Endodermal cell (in vitro differentiated cells): ENCODE data around the gene CNDP1. TPM values are rescaled to one million over a fixed set of nuclear protein-coding genes. Genes with fewer than 3 reads are reported as not detected.

Experiments used
- DNase-seq: peaks from one replicate; pipeline ENCODE4 v3.0.0-alpha.2; 2017
- H3K27ac ChIP-seq: 2 replicates; pipeline ENCODE4 v1.5.1; 2013; ENCODE audit warnings: mild to moderate bottlenecking, low read depth, low read length, moderate library complexity
- H3K27me3 ChIP-seq: 2 replicates; pipeline ENCODE4 v1.6.1; 2013; ENCODE audit warnings: mild to moderate bottlenecking, low read length, moderate library complexity; ENCODE audit not compliant: insufficient read depth, control insufficient read depth, poor library complexity, severe bottlenecking
- H3K36me3 ChIP-seq: 2 replicates; pipeline ENCODE4 v1.7.0; 2013; ENCODE audit warnings: mild to moderate bottlenecking, low read length, moderate library complexity; ENCODE audit not compliant: control insufficient read depth, insufficient read depth
- H3K4me1 ChIP-seq: one replicate; pipeline ENCODE4 v1.7.0; 2013; ENCODE audit warnings: low read length; ENCODE audit not compliant: control insufficient read depth, insufficient read depth
- H3K4me3 ChIP-seq: 2 replicates; pipeline ENCODE4 v1.5.1; 2013; ENCODE audit warnings: mild to moderate bottlenecking, low read length, moderate library complexity
- H3K9ac ChIP-seq: 2 replicates; pipeline ENCODE4 v1.6.1; 2013; ENCODE audit warnings: mild to moderate bottlenecking, low read length, moderate library complexity; ENCODE audit not compliant: poor library complexity, severe bottlenecking; ENCODE audit errors: extremely low read depth
- H3K9me3 ChIP-seq: 2 replicates; pipeline ENCODE4 v1.6.1; 2013; ENCODE audit warnings: mild to moderate bottlenecking, low read length, moderate library complexity; ENCODE audit not compliant: control insufficient read depth
- H3K27ac Mint-ChIP-seq: 2 replicates; pipeline ENCODE4 v1.8.0; 2020; ENCODE audit warnings: mixed read lengths
- H3K27me3 Mint-ChIP-seq: 2 replicates; pipeline ENCODE4 v1.8.0; 2021; ENCODE audit warnings: mild to moderate bottlenecking, mixed read lengths; ENCODE audit not compliant: insufficient read depth
- H3K36me3 Mint-ChIP-seq: 2 replicates; pipeline ENCODE4 v1.8.0; 2020; ENCODE audit warnings: low read depth, mixed read lengths
- H3K4me1 Mint-ChIP-seq: 2 replicates; pipeline ENCODE4 v1.8.0; 2020; ENCODE audit warnings: mixed read lengths
- H3K4me3 Mint-ChIP-seq: 2 replicates; pipeline ENCODE4 v1.8.0; 2020; ENCODE audit warnings: mild to moderate bottlenecking, moderate library complexity, mixed read lengths
- H3K9me3 Mint-ChIP-seq: 2 replicates; pipeline ENCODE4 v1.8.0; 2020; ENCODE audit warnings: mild to moderate bottlenecking, mixed read lengths
- WGBS, 2 experiments: methylation state at CpG; one replicate each; pipeline versions ENCODE4 v1.1.5 to v1.1.7; 2013; ENCODE audit warnings: missing lambda C conversion rate in 2 of 2, mixed read lengths in 1 of 2; ENCODE audit not compliant: insufficient coverage in 1 of 2, insufficient read length in 1 of 2; 5-methylcytosine and 5-hydroxymethylcytosine counted together
- total RNA-seq, 2 donors: library from RNA; stranded (reverse); fragmentation: NEBNext Ultra II Directional in 1 of 2; extraction: Animal tissue kit (Norgen Biotek cat#: 25700) in 1 of 2; gene quantifications; 2 replicates in 1 of 2; 3 replicates in 1 of 2; pipeline ENCODE4 v1.2.1, GENCODE V29; 2021
- TF ChIP-seq, protein P1 (sequence below): fragments of 200-600 bp; sonication (generic); conservative IDR thresholded peaks from 2 replicates; pipeline ENCODE4 v1.5.0; 2021; ENCODE audit warnings: antibody characterized with exemption, mild to moderate bottlenecking

The CNDP1 gene
- total RNA-seq, 2 donors from 2014 or later: 0.51 TPM; not detected in 1

DNA sequence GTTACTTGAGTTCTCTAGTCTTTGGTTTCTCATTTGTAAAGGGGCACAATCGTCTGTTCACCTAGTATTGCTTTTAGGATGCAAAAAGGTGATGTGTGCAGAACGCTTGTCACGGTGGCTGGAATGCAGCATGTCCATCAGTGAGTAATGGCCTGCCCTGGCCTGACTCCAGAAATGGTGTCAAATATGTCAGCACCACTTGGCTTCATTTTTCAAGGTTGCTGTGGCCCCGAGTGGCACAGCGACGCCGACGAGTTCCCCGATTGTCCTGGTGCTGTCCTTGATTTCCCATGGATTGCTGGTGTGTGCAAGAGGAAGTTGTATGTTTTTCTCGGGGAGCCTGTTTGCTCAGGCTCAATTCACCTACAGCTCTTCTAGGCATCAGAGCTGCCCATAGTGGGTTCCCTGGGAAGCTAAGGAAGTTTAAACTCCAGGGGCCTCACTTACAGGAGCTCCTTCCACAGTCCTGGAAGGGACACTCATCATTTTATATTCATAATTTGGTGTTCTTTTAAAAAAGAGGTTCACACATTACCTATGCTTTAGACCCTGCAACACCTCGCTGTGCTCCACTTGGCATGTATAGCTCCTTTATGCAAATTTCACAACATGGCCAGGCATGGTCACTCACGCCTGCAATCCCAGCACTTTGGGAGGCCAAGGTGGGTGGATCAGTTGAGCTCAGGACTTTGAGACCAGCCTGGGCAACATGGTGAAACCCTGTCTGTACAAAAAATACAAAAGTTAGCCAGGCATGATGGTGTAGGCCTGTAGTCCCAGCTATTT is 37.8 kb downstream of the CNDP1 start:
- Mint-ChIP-seq H3K36me3 (peaks cover 2% of the 10 kb centered on the region), H3K4me1 (peaks cover 2% of the 10 kb centered on the region), H3K27me3 (peaks cover 36% of the 10 kb centered on the region), H3K9me3 (peaks cover 7% of the 10 kb centered on the region), H3K4me3 (no peak overlapping the region), H3K27ac (no peak overlapping the region)
- 95 to 96% methylated on average over 11 to 12 of the region's 12 CpGs for WGBS, 2 experiments
- Histone ChIP-seq H3K36me3 (no peaks in the 10 kb centered on the region), H3K27ac (no peak overlapping the region), H3K9ac (no peak overlapping the region), H3K9me3 (peaks cover 6% of the 10 kb centered on the region), H3K4me1 (no peaks in the 10 kb centered on the region), H3K4me3 (no peak overlapping the region), H3K27me3 (no peaks in the 10 kb centered on the region)
- TF ChIP-seq, protein P1, sequence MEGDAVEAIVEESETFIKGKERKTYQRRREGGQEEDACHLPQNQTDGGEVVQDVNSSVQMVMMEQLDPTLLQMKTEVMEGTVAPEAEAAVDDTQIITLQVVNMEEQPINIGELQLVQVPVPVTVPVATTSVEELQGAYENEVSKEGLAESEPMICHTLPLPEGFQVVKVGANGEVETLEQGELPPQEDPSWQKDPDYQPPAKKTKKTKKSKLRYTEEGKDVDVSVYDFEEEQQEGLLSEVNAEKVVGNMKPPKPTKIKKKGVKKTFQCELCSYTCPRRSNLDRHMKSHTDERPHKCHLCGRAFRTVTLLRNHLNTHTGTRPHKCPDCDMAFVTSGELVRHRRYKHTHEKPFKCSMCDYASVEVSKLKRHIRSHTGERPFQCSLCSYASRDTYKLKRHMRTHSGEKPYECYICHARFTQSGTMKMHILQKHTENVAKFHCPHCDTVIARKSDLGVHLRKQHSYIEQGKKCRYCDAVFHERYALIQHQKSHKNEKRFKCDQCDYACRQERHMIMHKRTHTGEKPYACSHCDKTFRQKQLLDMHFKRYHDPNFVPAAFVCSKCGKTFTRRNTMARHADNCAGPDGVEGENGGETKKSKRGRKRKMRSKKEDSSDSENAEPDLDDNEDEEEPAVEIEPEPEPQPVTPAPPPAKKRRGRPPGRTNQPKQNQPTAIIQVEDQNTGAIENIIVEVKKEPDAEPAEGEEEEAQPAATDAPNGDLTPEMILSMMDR: no peak
- DNase-seq: no peak

DNA sequence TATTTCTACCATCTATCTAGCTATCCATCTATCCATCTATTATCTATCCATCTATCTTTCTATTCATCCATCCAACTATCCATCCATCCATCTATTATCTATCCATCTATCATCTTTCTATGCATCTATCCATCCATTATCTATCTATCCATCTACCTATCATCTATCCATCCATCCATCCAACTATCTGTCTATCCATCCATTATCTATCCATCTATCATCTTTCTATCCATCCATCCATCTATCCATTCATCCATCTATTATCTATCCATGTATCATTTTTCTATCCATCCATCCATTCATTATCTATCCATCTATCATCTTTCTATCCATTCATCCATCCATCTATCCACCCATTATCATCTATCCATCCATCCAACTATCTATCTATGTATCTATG is 38.8 kb downstream of the CNDP1 start:
- Histone ChIP-seq H3K4me3 (no peak overlapping the region), H3K27ac (no peak overlapping the region), H3K9ac (no peak overlapping the region), H3K4me1 (no peaks in the 10 kb centered on the region), H3K9me3 (no peaks in the 10 kb centered on the region), H3K36me3 (no peaks in the 10 kb centered on the region), H3K27me3 (no peaks in the 10 kb centered on the region)
- Mint-ChIP-seq H3K36me3 (no peaks in the 10 kb centered on the region), H3K4me1 (peaks cover 6% of the 10 kb centered on the region), H3K9me3 (no peaks in the 10 kb centered on the region), H3K27me3 (peaks cover 31% of the 10 kb centered on the region), H3K4me3 (no peak overlapping the region), H3K27ac (no peak overlapping the region)
- DNase-seq: no peak
- TF ChIP-seq, protein P1: no peak

DNA sequence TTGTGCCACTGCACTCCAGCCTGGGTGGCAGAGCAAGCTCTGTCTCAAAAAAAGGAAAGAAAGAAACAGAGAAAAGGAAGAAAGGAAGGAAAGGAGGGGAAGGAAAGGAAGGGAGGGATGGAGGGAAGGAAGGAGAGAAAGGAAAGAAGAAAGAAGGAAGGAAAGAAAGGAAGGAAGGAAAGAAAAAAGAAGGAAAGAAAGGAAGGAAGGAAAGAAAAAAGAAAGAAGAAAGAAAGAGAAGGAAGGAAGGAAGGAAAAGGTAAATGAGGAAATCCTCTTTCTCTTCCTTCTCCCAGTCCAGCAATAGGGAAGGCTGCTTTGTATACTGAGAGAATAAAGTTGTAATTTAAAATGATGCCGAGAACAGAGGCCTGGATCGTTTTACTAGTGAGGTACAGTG is 40.6 kb downstream of the CNDP1 start:
- H3K9ac ChIP-seq: no peak overlapping the region
- H3K27me3 ChIP-seq: no peaks in the 10 kb centered on the region
- no peak overlapping the region for H3K27ac ChIP-seq
- Mint-ChIP-seq H3K36me3 (no peaks in the 10 kb centered on the region), H3K4me3 (no peak overlapping the region), H3K27ac (no peak overlapping the region), H3K4me1 (peaks cover 6% of the 10 kb centered on the region), H3K27me3 (peaks cover 26% of the 10 kb centered on the region), H3K9me3 (no peaks in the 10 kb centered on the region)
- no peaks in the 10 kb centered on the region for H3K36me3 ChIP-seq
- H3K9me3 ChIP-seq: no peaks in the 10 kb centered on the region
- H3K4me3 ChIP-seq: no peak overlapping the region
- TF ChIP-seq, protein P1: no peak
- H3K4me1 ChIP-seq: no peaks in the 10 kb centered on the region
- DNase-seq: no peak
- 79 to 86% methylated on average over 2 of the region's 2 CpGs for WGBS, 2 experiments
